ENCODE measurements around the gene SLC22A31.

Gene SLC22A31

DNA sequence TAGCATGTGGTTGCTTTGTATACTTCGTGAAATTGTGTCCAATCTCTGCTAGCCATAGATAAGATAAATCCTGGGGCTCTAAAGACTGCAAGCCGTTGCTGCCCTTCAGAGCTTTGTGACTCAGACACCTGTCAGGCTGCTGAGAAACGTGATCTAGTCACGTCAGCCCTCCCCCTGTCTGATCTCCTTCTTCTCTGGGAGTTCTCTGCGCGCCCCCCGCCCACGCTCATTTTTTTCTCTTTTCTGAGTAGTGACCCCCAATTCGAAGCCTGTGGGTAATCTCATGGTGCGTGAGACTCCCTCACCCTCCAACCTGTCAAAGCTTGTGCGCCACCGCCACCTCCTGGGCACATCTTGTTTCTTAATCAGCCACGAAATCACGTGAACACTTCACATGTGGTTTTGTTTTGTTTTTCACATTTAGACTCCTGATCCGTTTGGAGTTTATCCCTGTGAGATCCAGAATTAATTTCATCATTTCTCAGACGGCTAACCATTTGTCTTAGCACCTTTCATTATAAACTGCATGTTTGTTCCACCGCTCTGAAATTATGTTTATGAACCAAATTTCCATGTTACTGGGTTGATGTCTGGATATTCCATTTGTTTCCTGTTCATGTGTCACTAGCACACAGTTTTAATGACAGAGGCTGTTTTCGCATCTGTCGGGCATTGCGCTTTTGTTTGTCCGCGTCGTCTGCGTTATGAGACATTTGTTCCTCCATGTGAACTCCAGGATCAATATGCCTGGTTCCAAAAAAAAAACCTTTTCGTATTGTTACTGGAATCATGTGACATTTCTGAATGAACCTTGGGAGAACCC lies 16.2 kb upstream of the SLC22A31 start:
- peak; percentile 63 for DNase-seq

DNA sequence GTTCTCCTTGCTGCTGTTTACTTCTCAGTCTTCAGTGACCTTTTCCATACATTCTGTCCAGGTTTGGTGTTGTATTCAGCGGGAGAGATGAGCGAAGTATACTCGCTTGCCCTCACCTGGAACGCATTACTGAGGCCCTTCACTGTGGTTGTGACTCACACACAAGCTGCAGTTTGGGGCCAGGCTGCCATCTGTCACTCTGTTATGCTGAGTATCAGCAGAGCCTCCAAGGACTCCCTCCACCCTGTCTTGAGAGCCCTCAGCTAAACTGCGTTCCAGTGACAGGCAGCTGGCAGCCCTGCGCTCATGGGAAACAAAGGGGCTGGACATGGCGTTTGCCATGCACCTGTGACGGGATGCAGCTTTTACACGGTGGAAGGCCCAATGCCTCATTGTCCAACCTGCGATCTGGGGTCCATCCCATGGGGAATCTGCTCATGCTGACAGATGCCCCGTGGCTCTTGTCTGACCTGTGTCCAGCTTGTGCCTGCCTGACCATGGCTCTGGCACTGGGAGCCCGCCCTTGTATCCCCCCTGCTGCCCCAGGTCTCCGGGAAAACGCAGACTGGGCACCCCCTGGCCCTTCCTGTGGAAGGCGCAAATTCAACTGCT lies 10.7 kb upstream of the SLC22A31 start:
- DNase-seq, result no peak

DNA sequence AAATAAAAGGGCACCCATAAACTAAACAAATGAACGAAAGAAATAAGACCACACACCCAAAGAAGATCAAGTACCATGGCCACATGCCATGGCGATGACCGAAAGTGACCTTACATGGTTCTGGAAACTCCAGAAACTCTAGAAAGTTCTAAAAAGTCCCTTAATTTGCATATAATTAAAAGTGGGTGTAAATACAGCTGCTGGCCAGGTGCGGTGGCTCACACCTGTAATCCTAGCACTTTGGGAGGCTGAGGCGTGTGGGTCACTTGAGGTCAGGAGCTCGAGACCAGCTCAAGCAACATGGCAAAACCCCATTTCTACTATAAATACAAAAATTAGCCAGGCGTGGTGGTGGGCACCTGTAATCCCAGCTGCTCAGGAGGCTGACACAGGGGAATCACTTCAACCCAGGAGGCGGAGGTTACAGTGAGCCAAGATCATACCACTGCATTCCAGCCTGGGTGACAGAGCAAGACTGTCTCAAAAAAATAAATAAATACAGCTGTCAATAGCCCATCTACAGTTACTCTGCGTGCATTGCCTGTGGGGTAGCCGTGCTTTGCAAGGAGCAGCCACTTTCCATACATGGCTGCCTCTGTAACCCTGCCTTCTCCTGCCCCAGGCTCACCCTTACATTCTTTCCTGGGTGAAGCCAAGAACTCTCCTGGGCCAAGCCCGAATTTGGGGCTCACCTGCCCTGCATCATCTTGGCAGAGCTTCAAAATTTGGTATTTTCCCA lies 10.0 kb upstream of the SLC22A31 start:
- no peak for DNase-seq

DNA sequence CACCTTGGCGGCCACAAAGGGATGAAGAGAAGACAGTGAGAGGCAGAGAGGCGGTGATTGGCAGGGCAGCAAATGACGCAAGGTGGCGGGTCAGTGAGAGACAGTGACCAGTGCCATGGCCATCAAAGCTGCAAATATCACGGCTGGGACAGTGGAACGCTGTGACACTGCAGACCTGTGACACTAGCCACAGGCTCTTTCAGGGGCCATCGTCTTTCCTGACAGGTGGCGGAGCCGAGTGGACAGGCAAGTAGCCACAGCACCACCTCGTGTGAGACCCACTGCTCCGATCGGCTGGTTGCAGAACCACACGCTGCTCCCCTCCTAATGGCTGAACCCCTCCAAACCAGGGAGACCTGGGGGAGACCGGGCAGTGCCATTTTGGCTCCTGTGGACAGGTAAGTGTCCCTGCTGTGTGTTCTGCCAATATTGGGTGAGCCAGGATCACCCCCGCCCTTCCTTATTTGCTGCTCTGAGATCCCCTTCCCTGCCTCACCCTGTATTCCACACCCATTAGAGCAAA lies 9.2 kb upstream of the SLC22A31 start:
- no peak for DNase-seq

DNA sequence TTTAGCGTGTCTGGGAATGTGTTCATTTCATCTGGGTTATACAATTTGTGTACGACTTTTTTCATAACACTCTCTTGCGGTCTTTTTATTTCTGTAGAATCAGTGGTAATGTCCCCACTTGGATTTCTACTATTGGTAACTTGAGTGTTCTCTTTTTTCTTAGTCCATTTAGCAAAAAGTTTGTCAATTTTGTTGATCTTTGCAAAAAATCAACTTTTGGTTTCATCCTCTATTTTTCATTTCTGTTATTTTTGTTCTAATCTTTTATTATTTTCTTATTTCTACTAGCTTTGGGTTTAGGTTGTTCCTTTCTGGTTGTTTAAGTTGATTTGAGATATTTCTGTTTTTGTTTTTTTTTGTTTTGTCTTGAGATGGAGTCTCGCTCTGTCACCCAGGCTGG lies 7.7 kb upstream of the SLC22A31 start:
- DNase-seq, result no peak

DNA sequence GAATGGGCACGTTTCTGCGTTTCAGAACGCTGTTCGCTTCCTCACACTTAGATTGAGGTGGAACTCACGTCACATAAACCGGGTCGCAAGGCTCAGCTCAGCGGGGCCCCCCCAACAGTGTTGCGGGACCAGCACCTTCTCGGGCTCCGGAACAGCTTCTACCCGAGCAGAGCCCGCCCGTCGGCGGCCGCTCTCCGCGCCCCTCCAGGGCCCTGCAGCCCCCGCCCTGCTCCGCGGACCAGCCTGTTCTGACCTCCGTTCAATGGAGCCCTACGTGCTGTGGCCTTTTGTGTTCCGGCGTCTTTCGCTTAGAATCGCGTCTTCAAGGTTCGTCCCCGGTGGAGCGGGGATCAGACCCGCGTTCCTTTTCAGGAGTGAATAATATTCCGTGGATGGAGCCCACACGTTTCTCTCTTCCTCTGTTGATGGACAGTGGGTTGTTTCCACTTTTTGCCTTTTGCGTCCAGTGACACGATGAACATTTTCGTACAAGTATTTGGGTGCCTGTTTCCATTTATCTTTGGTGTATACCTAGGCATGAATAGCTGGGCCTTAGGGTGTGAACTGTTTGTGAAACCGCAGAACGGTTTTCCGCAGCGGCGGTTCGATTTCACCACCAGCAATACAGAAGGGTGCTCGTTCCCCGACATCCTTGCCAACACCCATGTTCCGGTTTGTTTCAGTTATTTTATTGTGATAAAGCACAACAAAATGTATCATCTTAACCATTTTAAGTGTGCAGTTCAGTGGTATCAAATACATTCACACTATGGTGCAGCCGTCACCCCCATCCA lies 2.3 kb upstream of the SLC22A31 start:
- DNase-seq, result no peak

DNA sequence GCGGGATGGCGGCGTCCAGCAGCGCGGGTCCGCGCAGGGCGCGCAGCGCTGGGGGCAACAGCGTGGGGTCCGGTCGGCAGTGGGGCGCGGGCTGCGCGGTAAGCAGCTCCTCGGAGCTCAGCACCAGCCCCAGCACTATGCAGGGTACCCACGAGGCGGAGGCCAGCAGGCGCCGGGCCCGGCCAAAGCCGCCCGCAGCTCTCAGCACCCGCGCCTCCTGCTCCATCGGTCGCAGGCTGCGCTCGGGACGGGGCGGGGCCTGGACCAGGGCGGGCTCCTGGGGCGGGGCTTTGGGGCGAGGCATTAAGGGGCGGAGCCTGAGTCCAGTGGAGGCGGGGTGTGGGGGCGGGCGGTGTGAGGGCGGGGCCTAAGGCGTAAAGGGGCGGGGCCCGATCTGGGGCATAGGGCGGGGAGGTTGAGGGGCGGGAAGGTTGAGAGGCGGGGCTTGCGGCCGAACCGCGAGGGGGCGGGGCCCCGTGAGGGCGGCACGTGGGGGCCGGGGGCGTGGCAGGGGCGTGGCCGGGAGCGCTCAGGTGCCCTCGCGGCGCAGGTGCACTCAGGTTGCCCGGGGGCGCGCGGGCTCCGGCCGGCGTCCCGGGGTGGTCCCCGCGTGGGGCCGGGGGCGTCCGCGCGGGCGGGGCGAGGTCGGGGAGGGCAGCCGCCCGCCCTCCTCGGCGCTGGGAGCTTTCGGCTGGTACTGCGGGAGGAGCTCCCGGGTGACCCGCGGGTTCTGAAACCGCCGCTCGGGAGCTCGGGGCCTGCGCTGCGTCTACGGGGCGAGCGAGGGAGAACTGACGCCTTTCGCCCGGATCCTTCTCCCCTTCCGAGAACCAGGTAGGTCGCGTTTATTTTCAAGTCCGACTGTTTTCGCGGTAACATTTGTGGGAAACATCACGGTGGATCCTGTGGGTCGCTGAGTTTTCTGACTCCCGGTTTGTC lies 1.4 kb upstream of the SLC22A31 start:
- DNase-seq, result no peak

DNA sequence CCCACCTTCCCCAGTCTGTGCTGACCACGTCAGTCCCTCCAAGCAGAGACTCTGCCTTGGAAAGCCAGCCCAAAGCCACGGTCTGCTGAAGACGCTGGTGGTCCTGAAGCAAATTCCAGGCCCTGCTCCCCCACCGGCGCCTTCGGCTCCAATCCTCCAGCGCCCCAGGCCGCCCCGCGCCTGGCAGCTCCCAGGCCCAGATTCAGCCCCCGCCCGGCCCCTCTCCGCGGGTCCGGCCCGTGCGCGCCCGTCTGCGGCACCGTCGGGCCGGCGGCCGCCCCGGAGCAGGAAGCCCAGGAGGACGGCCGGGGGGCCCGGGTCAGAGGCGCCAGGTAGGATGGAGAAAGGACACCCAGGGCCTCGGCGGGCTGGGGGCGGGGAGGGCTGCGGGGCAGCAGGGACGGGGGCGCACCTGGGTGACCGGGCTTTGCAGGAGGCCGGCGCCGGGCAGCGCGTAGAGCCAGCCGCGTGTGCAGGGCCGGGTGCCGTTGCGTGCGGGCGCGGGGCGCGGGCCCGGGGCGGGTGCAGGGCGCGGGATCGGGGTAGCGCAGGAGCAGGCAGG lies 594 bp upstream of the SLC22A31 start:
- no peak for DNase-seq

DNA sequence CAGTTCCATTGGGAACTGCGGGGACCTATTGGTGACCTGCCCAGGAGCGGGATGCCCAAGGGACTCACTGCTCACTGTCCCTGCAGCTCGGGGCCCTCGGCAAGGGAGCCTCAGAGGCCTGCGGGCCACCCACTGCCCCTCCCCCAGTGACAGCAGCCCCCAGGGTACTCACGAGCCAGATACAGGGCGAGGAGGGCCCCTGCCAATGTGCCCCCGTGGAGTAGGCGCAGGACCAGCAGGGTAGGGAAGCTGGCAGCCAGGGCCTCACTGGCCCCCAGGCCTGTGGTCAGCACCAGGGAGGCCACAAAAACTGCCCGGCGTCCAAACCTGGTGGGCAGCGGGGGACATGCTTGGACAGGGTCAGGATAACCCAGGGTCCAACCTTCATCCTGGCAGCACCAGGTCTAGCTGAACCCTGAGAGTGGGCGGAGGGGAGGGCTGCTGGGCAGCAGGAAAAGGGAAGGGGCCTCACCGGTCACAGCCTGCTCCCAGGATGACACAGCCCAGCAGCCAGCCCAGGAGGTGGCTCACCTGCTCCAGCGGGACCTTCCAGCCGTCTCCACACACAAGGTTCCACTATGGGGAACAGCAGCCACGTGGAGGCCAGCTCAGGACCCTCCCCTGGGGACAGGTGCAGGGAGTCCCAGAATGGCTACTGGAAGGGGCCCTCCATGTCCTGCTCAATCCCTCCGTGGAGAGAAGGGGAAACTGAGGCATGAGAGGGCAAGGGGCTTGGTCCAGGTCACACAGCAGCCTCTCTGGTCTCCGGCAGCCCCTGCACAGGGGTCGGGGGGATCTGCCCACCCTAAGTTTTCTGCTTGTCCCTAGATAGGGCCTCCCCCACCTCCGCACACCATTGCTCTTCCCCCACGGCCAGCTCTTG lies 855 bp downstream of the SLC22A31 start:
- DNase-seq, result no peak

DNA sequence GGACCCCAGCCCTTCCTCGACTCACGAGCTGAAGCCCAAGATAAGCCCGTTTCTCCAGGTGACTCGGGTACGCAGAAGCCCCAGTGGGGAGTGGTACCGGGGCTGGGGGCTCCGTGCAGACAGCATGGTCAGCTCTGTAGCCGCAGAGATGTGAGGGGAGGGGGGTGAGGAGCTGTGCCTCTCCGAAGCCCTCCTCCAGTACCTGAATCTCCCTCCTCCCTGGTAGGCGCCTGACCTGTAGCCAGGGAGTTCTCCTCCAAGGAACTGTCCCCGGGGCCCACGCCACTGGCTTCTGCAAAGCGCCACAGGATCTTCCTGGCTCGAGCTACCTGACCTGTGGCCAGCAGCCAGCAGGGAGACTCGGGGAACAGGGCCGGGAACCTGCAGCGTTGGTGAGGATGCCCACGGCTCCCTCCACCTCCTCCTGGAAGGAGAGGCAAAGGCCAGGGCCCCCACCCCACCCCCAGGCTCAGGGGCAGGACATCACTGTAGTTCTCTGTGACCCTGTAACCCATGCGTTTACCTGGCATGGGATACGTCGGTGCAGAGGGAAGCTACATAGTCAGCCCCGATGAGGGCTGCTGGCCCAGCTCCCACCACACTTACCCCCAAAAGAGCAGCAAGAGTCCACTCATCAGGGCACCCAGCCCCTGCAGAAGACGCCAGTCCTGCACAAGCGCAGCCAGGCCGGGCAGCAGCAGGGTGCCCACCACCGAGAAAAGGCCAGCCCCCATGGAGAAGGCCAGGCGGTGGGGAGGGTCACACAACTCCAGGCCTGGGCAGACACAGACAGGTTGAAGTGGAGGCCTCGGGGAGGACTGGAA lies 1.7 kb downstream of the SLC22A31 start:
- DNase-seq, result no peak

DNA sequence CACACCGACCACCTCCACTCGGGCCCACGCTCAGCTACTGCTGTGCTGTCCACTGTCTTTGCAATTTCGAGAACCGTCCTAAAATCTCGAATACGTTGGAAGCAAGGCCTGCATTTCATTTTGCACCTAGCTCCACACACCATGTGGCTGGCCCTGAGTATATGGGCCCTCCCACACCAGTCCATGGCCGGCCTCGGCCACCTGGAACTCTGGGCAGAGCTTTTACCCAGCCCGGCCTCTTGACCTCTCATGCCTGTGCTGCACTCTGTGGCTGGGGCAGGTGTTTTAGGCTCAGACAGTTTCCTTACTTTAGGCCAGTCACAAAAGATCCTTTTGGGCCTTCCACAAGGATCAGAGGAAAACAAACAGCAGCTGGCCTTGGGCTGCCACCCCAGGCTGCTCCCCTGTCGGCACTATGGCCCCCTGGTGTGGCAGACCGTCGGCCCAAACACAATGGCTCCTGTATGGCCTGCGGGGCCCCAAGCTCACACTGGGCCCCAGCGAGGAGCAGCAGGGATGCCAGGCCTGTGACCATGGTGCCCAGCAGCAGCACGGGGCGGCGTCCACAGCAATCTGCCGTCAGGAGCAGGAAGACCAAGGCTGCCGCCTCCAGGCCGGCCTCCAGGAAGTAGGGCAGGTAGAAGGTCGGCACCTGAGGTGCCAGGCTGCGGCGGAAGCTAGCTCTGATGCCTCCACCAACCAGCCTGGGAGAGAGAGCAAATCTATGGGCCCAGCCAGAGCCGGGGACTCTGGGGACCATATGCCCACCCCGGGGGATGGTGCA lies 2.5 kb downstream of the SLC22A31 start:
- no peak for DNase-seq

DNA sequence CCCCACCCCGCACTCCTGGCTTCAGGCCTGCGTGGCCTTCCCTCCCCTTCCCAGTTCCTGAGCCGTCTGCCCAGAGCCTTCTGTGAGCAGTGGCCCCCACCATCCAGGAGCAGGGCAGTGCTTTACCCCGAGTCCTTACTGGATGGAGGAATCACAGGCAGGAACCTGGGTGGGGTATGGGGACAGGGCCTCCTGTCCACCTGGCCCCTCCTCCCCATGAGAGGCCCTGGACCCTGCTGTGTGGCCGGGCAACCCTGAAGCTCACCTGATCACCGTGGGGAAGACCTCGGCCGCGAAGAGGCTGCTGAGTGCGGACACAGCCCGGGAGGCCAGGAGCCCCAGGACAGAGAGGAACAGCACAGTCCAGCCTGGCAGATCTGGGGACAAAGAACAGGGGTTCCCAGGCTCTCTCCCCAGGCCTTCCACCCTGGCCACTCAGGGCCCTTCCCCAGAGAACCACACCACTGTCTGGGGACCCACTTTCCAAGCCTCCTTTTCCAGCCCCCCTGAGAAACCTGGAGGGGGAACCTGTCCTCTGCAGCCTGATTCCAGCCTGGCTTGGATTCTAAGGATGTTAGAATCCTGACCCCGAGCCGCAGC lies 3.2 kb downstream of the SLC22A31 start:
- DNase-seq, result no peak

DNA sequence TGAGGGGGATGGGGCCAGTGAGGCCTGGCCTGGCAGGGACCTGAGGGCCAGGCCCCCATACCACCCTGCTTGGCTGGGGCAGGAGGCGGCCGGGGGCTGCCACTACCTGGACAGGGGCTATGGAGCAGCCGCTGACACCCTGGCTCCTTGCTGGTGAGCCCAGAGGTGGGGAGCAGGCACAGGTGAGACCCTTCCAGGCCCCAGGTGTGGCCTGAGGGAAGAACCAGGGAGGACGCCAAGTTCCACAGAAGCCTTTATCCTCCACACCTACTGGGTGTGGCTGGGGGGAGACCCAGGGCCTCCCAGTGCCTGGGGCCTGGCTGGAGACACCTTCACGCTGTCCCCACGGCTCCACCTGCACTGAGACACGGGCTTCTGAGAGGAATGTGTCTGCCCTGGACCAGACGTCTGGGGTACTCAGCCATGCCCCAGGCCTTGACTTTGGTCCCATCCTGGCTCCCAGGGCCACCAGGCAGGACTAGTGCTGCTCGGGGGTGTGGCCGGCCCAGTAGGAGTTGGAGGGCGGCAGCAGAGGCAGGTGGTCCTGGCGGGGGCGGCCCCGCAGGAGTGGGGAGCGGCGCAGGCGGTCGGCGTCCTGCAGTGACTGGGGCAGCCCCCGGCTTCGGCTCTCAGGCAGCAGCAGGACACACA lies 4.7 kb downstream of the SLC22A31 start:
- no peak for DNase-seq

DNA sequence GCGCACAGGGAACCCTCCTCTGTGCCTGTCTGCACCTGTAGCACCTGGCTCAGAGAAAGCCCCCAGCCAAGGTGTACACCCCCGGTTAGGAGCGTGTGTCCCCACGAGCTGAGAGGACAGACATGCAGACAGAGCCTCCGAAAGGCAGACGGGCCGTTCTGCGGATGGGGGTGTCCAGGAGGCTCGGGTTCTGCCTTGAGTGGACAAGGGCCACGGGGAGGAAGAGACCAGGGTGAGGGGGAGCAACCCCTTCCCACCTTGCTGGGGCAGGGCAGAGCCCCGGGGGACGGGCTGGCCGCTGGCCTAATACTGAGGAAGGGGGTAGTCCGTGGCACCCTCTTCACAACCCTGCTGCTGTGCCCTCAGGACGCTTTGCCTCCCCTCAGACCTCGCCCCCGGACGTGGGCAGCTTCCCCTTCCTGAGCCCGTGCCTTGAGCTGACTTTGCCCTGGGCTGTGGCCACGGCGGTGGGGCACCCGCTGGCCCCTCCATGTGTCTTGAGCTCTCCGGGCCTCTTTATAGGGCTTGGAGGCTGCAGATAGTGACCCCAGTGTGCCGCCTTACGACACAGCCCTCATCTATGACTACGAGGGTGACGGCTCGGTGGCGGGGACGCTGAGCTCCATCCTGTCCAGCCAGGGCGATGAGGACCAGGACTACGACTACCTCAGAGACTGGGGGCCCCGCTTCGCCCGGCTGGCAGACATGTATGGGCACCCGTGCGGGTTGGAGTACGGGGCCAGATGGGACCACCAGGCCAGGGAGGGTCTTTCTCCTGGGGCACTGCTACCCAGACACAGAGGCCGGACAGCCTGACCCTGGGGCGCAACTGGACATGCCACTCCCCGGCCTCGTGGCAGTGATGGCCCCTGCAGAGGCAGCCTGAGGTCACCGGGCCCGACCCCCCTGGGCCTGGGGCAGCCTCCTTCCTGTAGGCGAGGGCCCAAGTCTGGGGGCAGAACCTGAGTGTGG lies 5.7 kb downstream of the SLC22A31 start:
- no peak for DNase-seq

DNA sequence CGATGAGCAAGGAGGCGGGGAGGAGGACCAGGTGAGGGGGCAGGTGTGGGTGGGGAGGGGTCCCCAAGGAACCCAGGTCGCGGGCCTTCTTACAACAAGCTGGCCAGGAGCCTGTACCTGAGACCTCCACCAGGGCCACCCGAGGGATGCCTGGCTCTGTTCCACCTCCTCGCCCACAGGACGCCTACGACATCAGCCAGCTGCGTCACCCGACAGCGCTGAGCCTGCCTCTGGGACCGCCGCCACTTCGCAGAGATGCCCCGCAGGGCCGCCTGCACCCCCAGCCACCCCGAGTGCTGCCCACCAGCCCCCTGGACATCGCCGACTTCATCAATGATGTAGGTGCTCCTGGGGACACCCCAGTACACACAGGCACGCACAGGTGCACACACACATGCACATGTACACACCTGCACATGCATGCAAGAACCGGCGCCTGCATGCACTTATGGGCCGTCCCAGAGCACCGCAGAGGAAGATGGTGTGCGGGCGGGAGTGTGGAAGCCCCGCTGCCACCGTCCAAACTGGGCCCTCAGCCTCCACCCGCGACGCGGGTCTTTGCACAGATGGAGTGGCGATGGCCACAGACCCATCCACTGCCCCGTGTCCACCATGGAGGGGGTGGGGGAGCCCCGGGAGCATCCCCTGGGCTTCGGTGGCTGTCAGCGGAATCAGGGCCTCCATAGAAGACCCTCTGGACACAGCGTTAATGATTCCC lies 6.6 kb downstream of the SLC22A31 start:
- no peak for DNase-seq

Measured in HCEC 1CT (cell line).